Astrocyte (in vitro differentiated cells and primary cell): ENCODE data around the gene PAX5. TPM values are rescaled to one million over a fixed set of nuclear protein-coding genes. Genes with fewer than 3 reads are reported as not detected.

ENCODE experiments used
- DNase-seq: peaks from one replicate; pipeline ENCODE4 v3.0.0-alpha.2; 2010; ENCODE audit warnings: low read depth
- FAIRE-seq: peaks from 2 replicates; lab custom pipeline; 2011; peaks lifted over from hg19 to GRCh38; lab: Jason Lieb, UNC
- H2AFZ ChIP-seq: 2 replicates; pipeline ENCODE4 v1.6.0; 2012; ENCODE audit warnings: low read depth, low read length, inconsistent platforms
- H3K27ac ChIP-seq: 2 replicates; pipeline ENCODE4 v1.5.1; 2011; ENCODE audit warnings: low read depth, low read length, inconsistent platforms
- H3K27me3 ChIP-seq: 2 replicates; pipeline ENCODE4 v1.6.0; 2011; ENCODE audit warnings: low read length, inconsistent platforms; ENCODE audit not compliant: insufficient read depth
- H3K36me3 ChIP-seq: 2 replicates; pipeline ENCODE4 v1.5.1; 2011; ENCODE audit warnings: low read length, inconsistent platforms; ENCODE audit not compliant: insufficient read depth
- H3K4me1 ChIP-seq: 2 replicates; pipeline ENCODE4 v1.5.1; 2011; ENCODE audit warnings: low read length, inconsistent platforms; ENCODE audit not compliant: insufficient read depth
- H3K4me2 ChIP-seq: 2 replicates; pipeline ENCODE4 v1.6.0; 2012; ENCODE audit warnings: low read length, inconsistent platforms
- H3K4me3 ChIP-seq: 2 replicates; pipeline ENCODE4 v1.5.1; 2011; ENCODE audit warnings: low read depth, mild to moderate bottlenecking, low read length, inconsistent platforms; ENCODE audit not compliant: insufficient read depth
- H3K79me2 ChIP-seq: 2 replicates; pipeline ENCODE4 v1.6.0; 2012; ENCODE audit warnings: mild to moderate bottlenecking, low read length, inconsistent platforms; ENCODE audit not compliant: insufficient read depth
- H3K9ac ChIP-seq: 2 replicates; pipeline ENCODE4 v1.6.0; 2012; ENCODE audit warnings: mild to moderate bottlenecking, low read length, inconsistent platforms
- H3K9me3 ChIP-seq: 2 replicates; pipeline ENCODE4 v1.5.1; 2012; ENCODE audit warnings: low read depth, mild to moderate bottlenecking, low read length, inconsistent platforms; ENCODE audit not compliant: insufficient read depth
- H4K20me1 ChIP-seq: 2 replicates; pipeline ENCODE4 v1.6.0; 2012; ENCODE audit warnings: low read length, inconsistent platforms; ENCODE audit not compliant: insufficient read depth
- H3K27ac Mint-ChIP-seq: one replicate; pipeline ENCODE4 v1.8.0; 2021; ENCODE audit warnings: mild to moderate bottlenecking, mixed read lengths; ENCODE audit not compliant: unreplicated experiment
- H3K27me3 Mint-ChIP-seq: one replicate; pipeline ENCODE4 v1.8.0; 2021; ENCODE audit warnings: low read depth, mixed read lengths; ENCODE audit not compliant: unreplicated experiment
- H3K36me3 Mint-ChIP-seq: one replicate; pipeline ENCODE4 v1.8.0; 2021; ENCODE audit warnings: low read depth, mixed read lengths; ENCODE audit not compliant: unreplicated experiment
- H3K4me1 Mint-ChIP-seq: one replicate; pipeline ENCODE4 v1.8.0; 2021; ENCODE audit warnings: low read depth, mixed read lengths; ENCODE audit not compliant: unreplicated experiment
- H3K4me3 Mint-ChIP-seq: one replicate; pipeline ENCODE4 v1.8.0; 2021; ENCODE audit warnings: mild to moderate bottlenecking, moderate library complexity, mixed read lengths; ENCODE audit not compliant: unreplicated experiment
- H3K9me3 Mint-ChIP-seq: one replicate; pipeline ENCODE4 v1.8.0; 2021; ENCODE audit warnings: mild to moderate bottlenecking, mixed read lengths; ENCODE audit not compliant: unreplicated experiment
- CTCF ChIP-seq: IDR thresholded peaks from 2 replicates; pipeline ENCODE4 v1.5.1; 2011; ENCODE audit warnings: low read depth, mild to moderate bottlenecking, inconsistent platforms, low read length, moderate library complexity; ENCODE audit not compliant: insufficient read depth
- EZH2 ChIP-seq: IDR thresholded peaks from 2 replicates; pipeline ENCODE4 v1.6.1; 2012; ENCODE audit warnings: mild to moderate bottlenecking, low read length, inconsistent platforms; ENCODE audit not compliant: insufficient read depth
- total RNA-seq: library from RNA; stranded (reverse); gene quantifications from 2 replicates; pipeline ENCODE4 v1.2.1, GENCODE V29; 2021

The PAX5 gene
- total RNA-seq, 1 donor from 2014 or later = not detected

- H3K27ac Mint-ChIP-seq = no peak overlapping the region
- H3K4me3 Mint-ChIP-seq = no peak overlapping the region
- FAIRE-seq (no peak), DNase-seq (no peak)
- no peaks in the 10 kb centered on the region for H3K9me3 Mint-ChIP-seq
- Histone ChIP-seq H3K27me3 (peaks cover 20% of the 10 kb centered on the region), H3K9ac (no peak overlapping the region), H4K20me1 (no peaks in the 10 kb centered on the region), H3K4me1 (no peaks in the 10 kb centered on the region), H3K79me2 (no peaks in the 10 kb centered on the region), H2AFZ (no peak overlapping the region), H3K4me3 (no peak overlapping the region), H3K36me3 (no peaks in the 10 kb centered on the region), H3K9me3 (no peaks in the 10 kb centered on the region), H3K4me2 (no peak overlapping the region), H3K27ac (no peak overlapping the region)
- no peaks in the 10 kb centered on the region for H3K36me3 Mint-ChIP-seq
- peaks cover 2% of the 10 kb centered on the region for H3K4me1 Mint-ChIP-seq
- TF ChIP-seq EZH2 (no peak), CTCF (no peak)
- peaks cover 59% of the 10 kb centered on the region for H3K27me3 Mint-ChIP-seq
Measured at GRCh38 chr9:36968574-36969215, 65.4 kb downstream of the PAX5 start.

- Histone ChIP-seq H3K4me1 (no peaks in the 10 kb centered on the region), H3K36me3 (no peaks in the 10 kb centered on the region), H3K27me3 (peaks cover 23% of the 10 kb centered on the region), H3K27ac (no peak overlapping the region), H3K79me2 (no peaks in the 10 kb centered on the region), H2AFZ (no peak overlapping the region), H3K4me3 (no peak overlapping the region), H3K9me3 (no peaks in the 10 kb centered on the region), H3K4me2 (no peak overlapping the region), H4K20me1 (no peaks in the 10 kb centered on the region), H3K9ac (no peak overlapping the region)
- Mint-ChIP-seq H3K27ac (no peak overlapping the region), H3K4me1 (peaks cover 2% of the 10 kb centered on the region), H3K36me3 (no peaks in the 10 kb centered on the region), H3K4me3 (no peak overlapping the region), H3K9me3 (no peaks in the 10 kb centered on the region), H3K27me3 (peaks cover 63% of the 10 kb centered on the region)
- no peak for FAIRE-seq
- DNase-seq = no peak
- TF ChIP-seq CTCF (no peak), EZH2 (no peak)
Measured at GRCh38 chr9:36967997-36968396, 66.1 kb downstream of the PAX5 start.

- H3K4me1 Mint-ChIP-seq = peaks cover 2% of the 10 kb centered on the region
- Histone ChIP-seq H3K9ac (no peak overlapping the region), H3K4me3 (no peak overlapping the region), H4K20me1 (no peaks in the 10 kb centered on the region), H3K9me3 (no peaks in the 10 kb centered on the region), H3K27ac (no peak overlapping the region), H3K79me2 (no peaks in the 10 kb centered on the region), H3K4me1 (no peaks in the 10 kb centered on the region), H3K27me3 (peaks cover 15% of the 10 kb centered on the region), H3K36me3 (no peaks in the 10 kb centered on the region), H2AFZ (no peak overlapping the region), H3K4me2 (no peak overlapping the region)
- DNase-seq = no peak
- no peak for FAIRE-seq
- no peaks in the 10 kb centered on the region for H3K36me3 Mint-ChIP-seq
- TF ChIP-seq EZH2 (no peak), CTCF (no peak)
- H3K9me3 Mint-ChIP-seq = no peaks in the 10 kb centered on the region
- H3K27ac Mint-ChIP-seq = no peak overlapping the region
- peaks cover 71% of the 10 kb centered on the region for H3K27me3 Mint-ChIP-seq
- no peak overlapping the region for H3K4me3 Mint-ChIP-seq
Measured at GRCh38 chr9:36966371-36967097, 67.5 kb downstream of the PAX5 start.
